ENCODE measurements around the gene UGT1A1.
"Not testable (repeated sequence)": the region's sequence is repeated elsewhere in the genome, so short reads cannot be mapped to it uniquely, and the experiment has no call there.

Gene UGT1A1

GRCh38 chr2:233747283-233747544, 12.9 kb upstream of the UGT1A1 start:
- DNase-seq (ENCODE audit: low read depth): no peak
- no peak for TF ChIP-seq CTCF (IDR thresholded peaks at IDR 0.05; ENCODE audit: control insufficient read depth, extremely low read depth, insufficient read depth)
- H3K4me3 ChIP-seq (ENCODE audit: low read depth, low read length): no peak overlapping the region

- DNase-seq (ENCODE audit: low read depth); H3K4me3 ChIP-seq (ENCODE audit: low read depth, low read length): not testable (repeated sequence)
Measured at GRCh38 chr2:233750689-233751088, 9.4 kb upstream of the UGT1A1 start.

- DNase-seq (ENCODE audit: low read depth); H3K4me3 ChIP-seq (ENCODE audit: low read depth, low read length): not testable (repeated sequence)
Measured at GRCh38 chr2:233751212-233752009, 8.7 kb upstream of the UGT1A1 start.

- no peak for DNase-seq (ENCODE audit: low read depth)
- H3K4me3 ChIP-seq (ENCODE audit: low read depth, low read length): no peak overlapping the region
- no peak for TF ChIP-seq CTCF (IDR thresholded peaks at IDR 0.05; ENCODE audit: control insufficient read depth, extremely low read depth, insufficient read depth)
Measured at GRCh38 chr2:233754872-233755611, 5.0 kb upstream of the UGT1A1 start.

- no peak overlapping the region for H3K4me3 ChIP-seq (ENCODE audit: low read depth, low read length)
- TF ChIP-seq CTCF (IDR thresholded peaks at IDR 0.05; ENCODE audit: control insufficient read depth, extremely low read depth, insufficient read depth): no peak
- DNase-seq (ENCODE audit: low read depth): no peak
Measured at GRCh38 chr2:233756429-233757081, 3.5 kb upstream of the UGT1A1 start.

GRCh38 chr2:233758141-233758540, 1.9 kb upstream of the UGT1A1 start:
- H3K4me3 ChIP-seq (ENCODE audit: low read depth, low read length): no peak overlapping the region
- DNase-seq (ENCODE audit: low read depth): no peak
- TF ChIP-seq CTCF (IDR thresholded peaks at IDR 0.05; ENCODE audit: control insufficient read depth, extremely low read depth, insufficient read depth): no peak

GRCh38 chr2:233758849-233759248, 1.2 kb upstream of the UGT1A1 start:
- TF ChIP-seq CTCF (IDR thresholded peaks at IDR 0.05; ENCODE audit: control insufficient read depth, extremely low read depth, insufficient read depth): no peak
- DNase-seq (ENCODE audit: low read depth): no peak
- no peak overlapping the region for H3K4me3 ChIP-seq (ENCODE audit: low read depth, low read length)
